ENCODE measurements around the gene PDLIM3. TPM values are rescaled to one million over a fixed set of nuclear protein-coding genes. Genes with fewer than 3 reads are reported as not detected.

Gene PDLIM3
- total and polyA plus RNA-seq, 2 of the 13 experiments (the other 11 are each of a cell fraction or from before 2014, with no cell fraction given) = 5.9 to 14.0 TPM

GRCh38 chr4:185504098-185505047 lies 30.9 kb downstream of the PDLIM3 start (continued):
- TF ChIP-seq ZNF784 (CRISPR knock-in tag; IDR thresholded peaks at IDR 0.05; ENCODE audit: borderline replicate concordance) = no peak
- no peak for TF ChIP-seq XBP1 (CRISPR knock-in tag; IDR thresholded peaks at IDR 0.05)
- TF ChIP-seq ZNF329 (CRISPR knock-in tag; IDR thresholded peaks at IDR 0.05; ENCODE audit: low read depth) = no peak
- no peak for TF ChIP-seq ZNF143 (CRISPR knock-in tag; IDR thresholded peaks at IDR 0.05)
- no peak for TF ChIP-seq ZNF704 (CRISPR knock-in tag; IDR thresholded peaks at IDR 0.05; ENCODE audit: borderline replicate concordance)
- 0 out of 2 replicates have a peak, but pooled peaks have one; percentile 34 for TF ChIP-seq ZBTB38 (CRISPR knock-in tag; IDR thresholded peaks at IDR 0.05)
- no peak for TF ChIP-seq ARNT (IDR thresholded peaks at IDR 0.05)
- no peak for TF ChIP-seq ZNF639 (CRISPR knock-in tag; conservative IDR thresholded peaks at IDR 0.05)
- TF ChIP-seq E2F2 (CRISPR knock-in tag; IDR thresholded peaks at IDR 0.05; ENCODE audit: borderline replicate concordance) = no peak
- no peak for TF ChIP-seq PRMT3 (CRISPR knock-in tag; IDR thresholded peaks at IDR 0.05; ENCODE audit: borderline replicate concordance, low read depth)
- TF ChIP-seq RCOR2 (CRISPR knock-in tag; IDR thresholded peaks at IDR 0.05) = peak; percentile 47; the same call in 1 of the 2 replicates
- TF ChIP-seq SMC3 (IDR thresholded peaks at IDR 0.05; ENCODE audit: low read length) = peak; percentile 0; the same call in 1 of the 2 replicates
- TF ChIP-seq LCORL (IDR thresholded peaks at IDR 0.05) = no peak
- TF ChIP-seq LCORL (CRISPR knock-in tag; IDR thresholded peaks at IDR 0.05) = peak; percentile 76
- peak; percentile 39 for TF ChIP-seq MAX (IDR thresholded peaks at IDR 0.05)
- TF ChIP-seq SIX1 (CRISPR knock-in tag; IDR thresholded peaks at IDR 0.05; ENCODE audit: borderline replicate concordance) = 0 out of 2 replicates have a peak, but pooled peaks have one; percentile 36
- no peak for TF ChIP-seq RARG (CRISPR knock-in tag; IDR thresholded peaks at IDR 0.05; ENCODE audit: low read depth)
- TF ChIP-seq DNMT3B (CRISPR knock-in tag; conservative IDR thresholded peaks at IDR 0.05) = 0 out of 2 replicates have a peak, but pooled peaks have one; percentile 40
- TF ChIP-seq MYPOP (CRISPR knock-in tag; IDR thresholded peaks at IDR 0.05) = 0 out of 2 replicates have a peak, but pooled peaks have one; percentile 29
- no peak for TF ChIP-seq ZNF713 (CRISPR knock-in tag; IDR thresholded peaks at IDR 0.05)
- no peak for TF ChIP-seq ZNF616 (CRISPR knock-in tag; IDR thresholded peaks at IDR 0.05; ENCODE audit: low read depth)
